Measurements from ENCODE around the gene CDK15.

The CDK15 gene

GRCh38 chr2:201824212-201824611 is 17.9 kb downstream of the CDK15 start:
- Histone ChIP-seq H3K79me2 (ENCODE audit: low read length) (no peaks in the 10 kb centered on the region), H3K27ac (ENCODE audit: low read length) (no peak overlapping the region), H3F3A (ENCODE audit: insufficient read depth, low read length) (no peaks in the 10 kb centered on the region), H3K9me2 (replicated peaks; ENCODE audit: insufficient read depth, low read length) (no peaks in the 10 kb centered on the region), H3K9ac (ENCODE audit: low read length) (no peak overlapping the region), H3K4me2 (ENCODE audit: low read depth, low read length) (no peak overlapping the region), H2AFZ (ENCODE audit: low read length) (no peak overlapping the region), H3K9me3 (replicated peaks; ENCODE audit: insufficient read depth, low read length) (no peaks in the 10 kb centered on the region), H3K4me3 (ENCODE audit: low read length) (no peak overlapping the region), H3K27me3 (replicated peaks; ENCODE audit: insufficient read depth, low read length) (no peaks in the 10 kb centered on the region), H4K20me1 (ENCODE audit: insufficient read depth, low read length) (no peaks in the 10 kb centered on the region), H3K36me3 (replicated peaks; ENCODE audit: insufficient read depth, low read length) (no peaks in the 10 kb centered on the region), H3K4me1 (ENCODE audit: low read length) (no peaks in the 10 kb centered on the region)
- DNase-seq: no peak
- TF ChIP-seq EZH2 (optimal IDR thresholded peaks at IDR 0.05; ENCODE audit: low read depth, low read length) (no peak), EZH2phosphoT487 (IDR thresholded peaks at IDR 0.05; ENCODE audit: low read length) (no peak), CTCF (IDR thresholded peaks at IDR 0.05; ENCODE audit: low read length) (no peak)

DNA sequence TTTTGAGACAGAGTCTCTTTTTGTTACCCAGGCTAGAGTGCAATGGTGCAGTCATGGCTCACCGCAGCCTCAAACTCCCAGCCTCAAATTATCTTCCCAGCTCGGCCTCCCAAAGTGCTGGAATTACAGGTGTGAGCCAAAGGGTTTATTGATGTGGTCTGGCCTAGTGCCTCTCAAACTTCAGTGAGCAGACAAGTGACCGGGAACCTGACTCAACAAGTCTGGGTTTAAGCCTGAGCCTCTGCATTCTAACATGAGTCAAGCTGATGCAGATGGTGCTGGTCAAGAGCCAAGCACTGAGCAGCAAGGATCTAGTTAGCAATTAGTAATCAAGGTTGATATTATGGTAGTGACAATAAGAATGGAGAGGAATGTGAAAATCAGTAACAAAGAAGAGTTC is 21.3 kb downstream of the CDK15 start:
- H3F3A ChIP-seq (ENCODE audit: insufficient read depth, low read length): no peaks in the 10 kb centered on the region
- no peak for DNase-seq
- no peak overlapping the region for H3K4me2 ChIP-seq (ENCODE audit: low read depth, low read length)

DNA sequence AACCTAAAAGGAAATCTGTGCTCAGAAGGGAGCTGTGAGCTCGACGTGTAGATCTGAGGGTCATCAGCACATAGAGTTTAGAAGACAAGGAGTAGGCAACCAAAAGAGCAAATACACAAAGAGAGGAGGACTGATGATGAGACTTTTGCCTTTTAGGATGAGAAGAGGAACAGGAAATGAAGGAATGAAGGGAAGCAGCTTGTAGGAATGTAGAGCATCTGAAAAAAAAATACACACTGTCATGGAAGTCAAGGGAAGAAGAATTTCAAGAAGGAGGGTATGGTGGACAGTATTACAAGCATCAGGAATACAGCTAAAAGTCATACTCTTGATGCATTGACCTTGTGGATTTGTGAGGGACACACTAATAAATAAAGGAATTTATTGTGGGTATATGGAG is 21.9 kb downstream of the CDK15 start:
- H2AFZ ChIP-seq (ENCODE audit: low read length): no peak overlapping the region
- H3K9me3 ChIP-seq (replicated peaks; ENCODE audit: insufficient read depth, low read length): no peaks in the 10 kb centered on the region
- no peaks in the 10 kb centered on the region for H3K79me2 ChIP-seq (ENCODE audit: low read length)
- DNase-seq: no peak
- no peaks in the 10 kb centered on the region for H3K4me1 ChIP-seq (ENCODE audit: low read length)
- H3K9me2 ChIP-seq (replicated peaks; ENCODE audit: insufficient read depth, low read length): no peaks in the 10 kb centered on the region
- no peaks in the 10 kb centered on the region for H3F3A ChIP-seq (ENCODE audit: insufficient read depth, low read length)
- no peaks in the 10 kb centered on the region for H3K27me3 ChIP-seq (replicated peaks; ENCODE audit: insufficient read depth, low read length)
- no peaks in the 10 kb centered on the region for H4K20me1 ChIP-seq (ENCODE audit: insufficient read depth, low read length)
- H3K4me3 ChIP-seq (ENCODE audit: low read length): no peak overlapping the region
- no peak overlapping the region for H3K4me2 ChIP-seq (ENCODE audit: low read depth, low read length)
- no peak for TF ChIP-seq EZH2phosphoT487 (IDR thresholded peaks at IDR 0.05; ENCODE audit: low read length)
- H3K9ac ChIP-seq (ENCODE audit: low read length): no peak overlapping the region
- no peaks in the 10 kb centered on the region for H3K36me3 ChIP-seq (replicated peaks; ENCODE audit: insufficient read depth, low read length)
- no peak overlapping the region for H3K27ac ChIP-seq (ENCODE audit: low read length)

More for the DNA sequence above, 21.3 kb downstream of the CDK15 start:
- Histone ChIP-seq H4K20me1 (ENCODE audit: insufficient read depth, low read length) (no peaks in the 10 kb centered on the region), H3K9ac (ENCODE audit: low read length) (no peak overlapping the region), H3K79me2 (ENCODE audit: low read length) (no peaks in the 10 kb centered on the region), H2AFZ (ENCODE audit: low read length) (no peak overlapping the region), H3K9me2 (replicated peaks; ENCODE audit: insufficient read depth, low read length) (no peaks in the 10 kb centered on the region), H3K9me3 (replicated peaks; ENCODE audit: insufficient read depth, low read length) (no peaks in the 10 kb centered on the region), H3K36me3 (replicated peaks; ENCODE audit: insufficient read depth, low read length) (no peaks in the 10 kb centered on the region), H3K4me1 (ENCODE audit: low read length) (no peaks in the 10 kb centered on the region), H3K27ac (ENCODE audit: low read length) (no peak overlapping the region), H3K27me3 (replicated peaks; ENCODE audit: insufficient read depth, low read length) (no peaks in the 10 kb centered on the region), H3K4me3 (ENCODE audit: low read length) (no peak overlapping the region)
- TF ChIP-seq EZH2phosphoT487 (IDR thresholded peaks at IDR 0.05; ENCODE audit: low read length) (no peak), EZH2 (optimal IDR thresholded peaks at IDR 0.05; ENCODE audit: low read depth, low read length) (no peak), CTCF (IDR thresholded peaks at IDR 0.05; ENCODE audit: low read length) (no peak)

GRCh38 chr2:201830666-201831065 is 24.3 kb downstream of the CDK15 start:
- Histone ChIP-seq H3K4me1 (ENCODE audit: low read length) (no peaks in the 10 kb centered on the region), H4K20me1 (ENCODE audit: insufficient read depth, low read length) (no peaks in the 10 kb centered on the region), H3K79me2 (ENCODE audit: low read length) (no peaks in the 10 kb centered on the region), H3K36me3 (replicated peaks; ENCODE audit: insufficient read depth, low read length) (no peaks in the 10 kb centered on the region), H3K4me2 (ENCODE audit: low read depth, low read length) (no peak overlapping the region), H2AFZ (ENCODE audit: low read length) (no peak overlapping the region), H3K9ac (ENCODE audit: low read length) (no peak overlapping the region), H3K4me3 (ENCODE audit: low read length) (no peak overlapping the region), H3K27ac (ENCODE audit: low read length) (no peak overlapping the region), H3K9me3 (replicated peaks; ENCODE audit: insufficient read depth, low read length) (no peaks in the 10 kb centered on the region), H3F3A (ENCODE audit: insufficient read depth, low read length) (no peaks in the 10 kb centered on the region), H3K9me2 (replicated peaks; ENCODE audit: insufficient read depth, low read length) (no peaks in the 10 kb centered on the region), H3K27me3 (replicated peaks; ENCODE audit: insufficient read depth, low read length) (no peaks in the 10 kb centered on the region)
- no peak for DNase-seq
- TF ChIP-seq EZH2phosphoT487 (IDR thresholded peaks at IDR 0.05; ENCODE audit: low read length): no peak
- no peak for TF ChIP-seq CTCF (IDR thresholded peaks at IDR 0.05; ENCODE audit: low read length)
- no peak for TF ChIP-seq EZH2 (optimal IDR thresholded peaks at IDR 0.05; ENCODE audit: low read depth, low read length)

Measured in MM.1S (cell line).